IPS-NIHi11 (cell line): ENCODE measurements around the gene TEX101.
A peak's percentile ranks its signal among the peaks of the same experiment; 100 is the strongest.

ENCODE experiments used
- DNase-seq: peaks from one replicate; pipeline ENCODE4 v3.0.0; 2012; ENCODE audit warnings: mixed read lengths, low spot score

TEX101 gene

GRCh38 chr19:43447655-43448054, 33.0 kb downstream of the TEX101 start:
- no peak for DNase-seq

GRCh38 chr19:43450545-43450997, 35.9 kb downstream of the TEX101 start:
- no peak for DNase-seq

- DNase-seq: no peak
Observed at GRCh38 chr19:43452582-43452981, 37.9 kb downstream of the TEX101 start.

GRCh38 chr19:43454031-43454430, 39.3 kb downstream of the TEX101 start:
- no peak for DNase-seq

GRCh38 chr19:43455321-43456113, 40.8 kb downstream of the TEX101 start:
- no peak for DNase-seq

GRCh38 chr19:43457809-43458208, 43.1 kb downstream of the TEX101 start:
- no peak for DNase-seq

GRCh38 chr19:43460362-43461016, 45.8 kb downstream of the TEX101 start:
- DNase-seq: no peak

- DNase-seq: no peak
Observed at GRCh38 chr19:43461303-43461702, 46.6 kb downstream of the TEX101 start.

- DNase-seq: no peak
Observed at GRCh38 chr19:43462383-43462782, 47.7 kb downstream of the TEX101 start.

GRCh38 chr19:43462785-43463380, 48.2 kb downstream of the TEX101 start:
- DNase-seq: no peak

GRCh38 chr19:43463381-43464133, 48.9 kb downstream of the TEX101 start:
- DNase-seq: peak; percentile 96

- peak; percentile 84 for DNase-seq
Observed at GRCh38 chr19:43464134-43464775, 49.6 kb downstream of the TEX101 start.

GRCh38 chr19:43465468-43466120, 50.9 kb downstream of the TEX101 start, which contains the start of gene LYPD3:
Gene LYPD3, minus strand, starts transcription at chr19:43465608. Its CDS starts 37 bp downstream, at chr19:43465571.
- peak; percentile 61 for DNase-seq

GRCh38 chr19:43466793-43467192, 52.1 kb downstream of the TEX101 start:
- DNase-seq: no peak

GRCh38 chr19:43467276-43467675, 52.6 kb downstream of the TEX101 start:
- no peak for DNase-seq

- no peak for DNase-seq
Observed at GRCh38 chr19:43467730-43468129, 53.0 kb downstream of the TEX101 start.
